ENCODE data around the gene PACS2. TPM values are rescaled to one million over a fixed set of nuclear protein-coding genes. Genes with fewer than 3 reads are reported as not detected.

The PACS2 gene
- total RNA-seq, 3 donors from 2014 or later (not counting 1 experiment from before 2014, with no cell fraction given) = 58.4 to 76.5 (median 69.2) TPM

DNA sequence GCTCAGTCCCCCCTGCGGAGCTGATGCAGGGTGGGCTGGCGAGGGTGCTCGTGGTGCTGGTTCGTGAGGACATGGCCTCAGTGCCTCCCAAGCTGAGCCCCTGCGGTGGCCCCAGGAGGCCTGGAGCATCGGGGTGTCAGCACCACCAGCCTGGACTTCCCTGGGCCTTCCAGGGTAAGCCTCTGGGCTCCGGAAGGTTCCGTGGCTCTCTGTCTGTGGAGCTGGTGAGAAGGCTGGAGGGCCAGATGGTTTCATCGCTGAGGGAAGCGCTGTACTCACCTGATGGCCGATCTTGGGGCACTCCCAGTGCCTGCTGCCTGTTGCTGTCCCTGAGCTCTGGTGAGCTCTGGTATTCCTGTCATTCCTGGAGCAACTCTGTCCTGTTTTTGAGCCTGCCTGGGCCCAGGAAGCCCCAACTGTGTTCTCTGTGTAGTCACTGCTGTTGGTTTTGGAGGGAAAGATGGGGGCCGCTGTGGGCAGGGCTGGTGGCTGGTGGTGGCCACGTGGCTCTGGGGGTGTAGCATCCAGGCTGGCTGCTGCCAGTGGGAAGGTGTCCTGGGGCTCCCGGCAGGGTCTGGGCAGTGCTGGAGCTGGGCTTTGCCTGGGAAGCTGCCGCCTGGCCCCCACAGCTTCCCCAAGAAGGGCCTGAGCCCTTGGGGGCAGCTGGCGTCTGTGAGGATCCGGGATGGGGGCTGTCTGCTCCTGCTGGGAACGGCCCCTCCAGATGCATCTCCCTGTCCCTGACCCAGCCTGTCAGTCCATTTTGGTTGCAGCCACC, 123.4 kb downstream of the PACS2 start:
- Histone ChIP-seq H3K4me3 (ENCODE audit: low read length) (no peak overlapping the region), H3K4me1 (ENCODE audit: control insufficient read depth, insufficient read depth, low read length) (no peaks in the 10 kb centered on the region), H3K9me3 (ENCODE audit: control insufficient read depth, insufficient read depth, low read length) (no peaks in the 10 kb centered on the region), H3K27me3 (ENCODE audit: control insufficient read depth, insufficient read depth, low read length) (no peaks in the 10 kb centered on the region), H3K36me3 (ENCODE audit: control insufficient read depth, insufficient read depth, low read length) (peaks cover 13% of the 10 kb centered on the region), H3K27ac (ENCODE audit: low read length) (no peak overlapping the region)
- no peak overlapping the region for H3K4me3 Mint-ChIP-seq
- H3K36me3 Mint-ChIP-seq = no peaks in the 10 kb centered on the region
- H3K9me3 Mint-ChIP-seq = no peaks in the 10 kb centered on the region
- peaks cover 18 to 23% of the 10 kb centered on the region in 2 donors for H3K4me1 Mint-ChIP-seq
- TF ChIP-seq, protein P1, sequence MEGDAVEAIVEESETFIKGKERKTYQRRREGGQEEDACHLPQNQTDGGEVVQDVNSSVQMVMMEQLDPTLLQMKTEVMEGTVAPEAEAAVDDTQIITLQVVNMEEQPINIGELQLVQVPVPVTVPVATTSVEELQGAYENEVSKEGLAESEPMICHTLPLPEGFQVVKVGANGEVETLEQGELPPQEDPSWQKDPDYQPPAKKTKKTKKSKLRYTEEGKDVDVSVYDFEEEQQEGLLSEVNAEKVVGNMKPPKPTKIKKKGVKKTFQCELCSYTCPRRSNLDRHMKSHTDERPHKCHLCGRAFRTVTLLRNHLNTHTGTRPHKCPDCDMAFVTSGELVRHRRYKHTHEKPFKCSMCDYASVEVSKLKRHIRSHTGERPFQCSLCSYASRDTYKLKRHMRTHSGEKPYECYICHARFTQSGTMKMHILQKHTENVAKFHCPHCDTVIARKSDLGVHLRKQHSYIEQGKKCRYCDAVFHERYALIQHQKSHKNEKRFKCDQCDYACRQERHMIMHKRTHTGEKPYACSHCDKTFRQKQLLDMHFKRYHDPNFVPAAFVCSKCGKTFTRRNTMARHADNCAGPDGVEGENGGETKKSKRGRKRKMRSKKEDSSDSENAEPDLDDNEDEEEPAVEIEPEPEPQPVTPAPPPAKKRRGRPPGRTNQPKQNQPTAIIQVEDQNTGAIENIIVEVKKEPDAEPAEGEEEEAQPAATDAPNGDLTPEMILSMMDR (IDR thresholded peaks at IDR 0.05) = no peak
- no peaks in the 10 kb centered on the region for H3K27me3 Mint-ChIP-seq (ENCODE audit: low read depth in 2 of 2)
- intact Hi-C loops (cut with micrococcal nuclease) = loop anchor here (1.0 kb wide), 1 partner anchor 27 kb away; no protein-coding TSS in a partner anchor
- DNase-seq (no peak), ATAC-seq (no peak)
- 97% methylated on average over 18 of the region's 18 CpGs for WGBS (ENCODE audit: insufficient coverage)
- H3K27ac Mint-ChIP-seq = no peak overlapping the region

DNA sequence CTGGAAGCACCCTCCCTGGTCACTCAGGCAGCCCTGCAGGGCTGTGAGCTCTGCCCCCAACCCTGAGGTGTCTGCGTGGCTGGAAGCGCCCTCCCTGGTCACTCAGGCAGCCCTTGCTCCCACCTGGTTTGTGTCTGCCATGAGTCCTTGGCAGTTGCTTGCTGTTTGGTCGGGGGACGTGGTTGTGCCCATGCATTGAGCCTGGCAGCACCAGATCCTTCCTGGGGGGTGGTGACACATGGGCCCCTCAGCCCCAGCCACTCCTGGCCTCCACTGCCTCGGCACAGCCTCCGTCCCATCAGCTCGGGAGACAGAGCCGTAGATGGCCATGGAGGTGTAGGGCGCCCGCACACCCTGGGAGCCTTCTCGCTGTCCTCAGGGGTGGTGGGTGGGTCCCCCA, 124.6 kb downstream of the PACS2 start:
- ATAC-seq = no peak

DNA sequence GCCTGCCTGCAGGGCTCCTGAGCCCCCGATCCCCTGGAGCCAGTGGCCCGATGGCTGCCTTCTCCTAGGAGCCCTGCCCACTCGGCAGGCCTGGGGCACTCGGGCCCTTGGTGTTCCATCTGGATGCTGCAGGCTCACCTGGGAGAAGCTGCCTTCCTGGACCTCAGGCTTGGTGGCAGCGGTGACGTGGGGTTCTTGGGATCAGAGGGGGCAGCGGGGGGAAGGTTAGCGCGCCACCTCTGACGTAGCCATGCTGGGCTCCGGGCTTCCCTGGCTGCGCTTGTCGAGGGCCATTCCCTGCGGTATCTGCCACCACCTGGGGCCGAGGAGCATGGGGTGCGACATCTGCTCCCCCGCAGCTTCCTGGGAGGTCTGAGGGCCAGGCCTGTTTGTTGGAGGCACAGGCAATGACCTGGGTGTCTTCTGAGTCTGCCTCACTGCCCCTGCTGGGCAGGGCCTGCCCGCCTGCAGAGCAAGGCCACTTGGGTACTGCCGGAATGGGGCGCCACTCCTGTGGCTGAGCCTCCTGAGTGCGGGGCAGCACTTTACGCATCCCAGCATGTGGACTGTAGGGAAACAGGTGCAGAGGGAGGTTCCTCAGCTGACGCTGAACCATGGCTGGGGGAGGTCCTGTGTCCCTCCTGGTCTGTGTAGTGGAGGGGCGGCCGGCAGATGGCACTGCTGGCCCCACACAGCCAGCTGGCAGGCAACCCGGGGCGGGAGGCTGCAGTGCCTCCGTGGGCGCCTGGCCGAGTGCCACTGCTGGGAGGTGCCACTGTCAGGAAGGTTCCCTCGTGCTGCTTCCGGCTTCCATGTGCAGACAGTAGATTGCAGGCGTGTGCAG, 125.4 kb downstream of the PACS2 start:
- H3K9me3 Mint-ChIP-seq = no peaks in the 10 kb centered on the region
- H3K4me3 ChIP-seq (ENCODE audit: low read length) = no peak overlapping the region
- ATAC-seq = no peak
- no peaks in the 10 kb centered on the region for H3K27me3 Mint-ChIP-seq (ENCODE audit: low read depth in 2 of 2)
- DNase-seq = no peak
- 95% methylated on average over 33 of the region's 33 CpGs for WGBS (ENCODE audit: insufficient coverage)
- no peaks in the 10 kb centered on the region for H3K4me1 ChIP-seq (ENCODE audit: control insufficient read depth, insufficient read depth, low read length)
- no peaks in the 10 kb centered on the region for H3K9me3 ChIP-seq (ENCODE audit: control insufficient read depth, insufficient read depth, low read length)
- intact Hi-C loops (cut with micrococcal nuclease) = no loop called here
- no peak overlapping the region for H3K4me3 Mint-ChIP-seq
- no peak overlapping the region for H3K27ac Mint-ChIP-seq
- H3K4me1 Mint-ChIP-seq = peaks cover 15 to 20% of the 10 kb centered on the region in 2 donors
- no peaks in the 10 kb centered on the region for H3K36me3 Mint-ChIP-seq
- H3K36me3 ChIP-seq (ENCODE audit: control insufficient read depth, insufficient read depth, low read length) = peaks cover 13% of the 10 kb centered on the region
- H3K27ac ChIP-seq (ENCODE audit: low read length) = no peak overlapping the region
- H3K27me3 ChIP-seq (ENCODE audit: control insufficient read depth, insufficient read depth, low read length) = no peaks in the 10 kb centered on the region
- TF ChIP-seq, protein P1 (IDR thresholded peaks at IDR 0.05) = no peak

More for the DNA sequence above, 124.6 kb downstream of the PACS2 start:
- Histone ChIP-seq H3K9me3 (ENCODE audit: control insufficient read depth, insufficient read depth, low read length) (no peaks in the 10 kb centered on the region), H3K27ac (ENCODE audit: low read length) (no peak overlapping the region), H3K4me3 (ENCODE audit: low read length) (no peak overlapping the region), H3K27me3 (ENCODE audit: control insufficient read depth, insufficient read depth, low read length) (no peaks in the 10 kb centered on the region), H3K4me1 (ENCODE audit: control insufficient read depth, insufficient read depth, low read length) (no peaks in the 10 kb centered on the region), H3K36me3 (ENCODE audit: control insufficient read depth, insufficient read depth, low read length) (peaks cover 13% of the 10 kb centered on the region)
- no peaks in the 10 kb centered on the region for H3K9me3 Mint-ChIP-seq
- no peak for DNase-seq
- TF ChIP-seq, protein P1 (IDR thresholded peaks at IDR 0.05) = no peak
- WGBS (ENCODE audit: insufficient coverage) = 96% methylated on average over 11 of the region's 11 CpGs
- H3K27ac Mint-ChIP-seq = no peak overlapping the region
- peaks cover 18 to 23% of the 10 kb centered on the region in 2 donors for H3K4me1 Mint-ChIP-seq
- intact Hi-C loops (cut with micrococcal nuclease) = no loop called here
- H3K4me3 Mint-ChIP-seq = no peak overlapping the region
- H3K36me3 Mint-ChIP-seq = no peaks in the 10 kb centered on the region
- H3K27me3 Mint-ChIP-seq (ENCODE audit: low read depth in 2 of 2) = no peaks in the 10 kb centered on the region
